ENCODE data around the gene GC. TPM values are rescaled to one million over a fixed set of nuclear protein-coding genes. Genes with fewer than 3 reads are reported as not detected.

Gene GC
- total RNA-seq, 1 donor from 2014 or later, result not detected

DNA sequence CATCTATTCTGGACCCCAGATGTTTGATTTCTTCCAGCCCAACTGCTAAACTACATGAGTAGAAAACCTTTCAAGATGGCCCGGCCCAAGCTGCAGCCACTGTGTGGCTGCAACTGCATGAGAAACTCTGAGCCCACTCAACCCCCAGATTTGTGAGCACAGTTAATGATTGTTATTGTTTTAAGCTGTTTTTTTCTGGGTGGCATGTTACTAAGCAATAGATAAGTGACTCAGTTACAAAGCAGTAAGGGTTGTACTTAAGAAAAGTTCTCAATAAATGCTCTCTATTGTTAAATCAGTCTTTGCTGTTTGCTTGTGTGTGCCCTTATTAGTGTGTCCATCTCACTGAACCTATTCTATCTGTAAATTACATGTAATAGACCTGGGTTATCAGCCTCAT, 51.8 kb downstream of the GC start:
- H3K4me1 ChIP-seq, result no peaks in the 10 kb centered on the region
- H3K79me2 ChIP-seq (ENCODE audit: low read depth), result no peaks in the 10 kb centered on the region
- H3K27ac Mint-ChIP-seq, result no peak overlapping the region
- H3K4me1 Mint-ChIP-seq, result no peaks in the 10 kb centered on the region
- no peaks in the 10 kb centered on the region for H3F3A ChIP-seq (ENCODE audit: low read depth)
- H3K36me3 Mint-ChIP-seq, result no peaks in the 10 kb centered on the region
- TF ChIP-seq, protein P1, sequence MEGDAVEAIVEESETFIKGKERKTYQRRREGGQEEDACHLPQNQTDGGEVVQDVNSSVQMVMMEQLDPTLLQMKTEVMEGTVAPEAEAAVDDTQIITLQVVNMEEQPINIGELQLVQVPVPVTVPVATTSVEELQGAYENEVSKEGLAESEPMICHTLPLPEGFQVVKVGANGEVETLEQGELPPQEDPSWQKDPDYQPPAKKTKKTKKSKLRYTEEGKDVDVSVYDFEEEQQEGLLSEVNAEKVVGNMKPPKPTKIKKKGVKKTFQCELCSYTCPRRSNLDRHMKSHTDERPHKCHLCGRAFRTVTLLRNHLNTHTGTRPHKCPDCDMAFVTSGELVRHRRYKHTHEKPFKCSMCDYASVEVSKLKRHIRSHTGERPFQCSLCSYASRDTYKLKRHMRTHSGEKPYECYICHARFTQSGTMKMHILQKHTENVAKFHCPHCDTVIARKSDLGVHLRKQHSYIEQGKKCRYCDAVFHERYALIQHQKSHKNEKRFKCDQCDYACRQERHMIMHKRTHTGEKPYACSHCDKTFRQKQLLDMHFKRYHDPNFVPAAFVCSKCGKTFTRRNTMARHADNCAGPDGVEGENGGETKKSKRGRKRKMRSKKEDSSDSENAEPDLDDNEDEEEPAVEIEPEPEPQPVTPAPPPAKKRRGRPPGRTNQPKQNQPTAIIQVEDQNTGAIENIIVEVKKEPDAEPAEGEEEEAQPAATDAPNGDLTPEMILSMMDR (IDR thresholded peaks at IDR 0.05), result no peak
- TF ChIP-seq EZH2 (IDR thresholded peaks at IDR 0.05), result no peak
- TF ChIP-seq EZH2phosphoT487 (IDR thresholded peaks at IDR 0.05), result no peak
- H3K27me3 ChIP-seq, result no peaks in the 10 kb centered on the region
- H3K27me3 Mint-ChIP-seq (ENCODE audit: insufficient read depth, low read depth), result no peaks in the 10 kb centered on the region
- H4K20me1 ChIP-seq (ENCODE audit: low read depth), result no peaks in the 10 kb centered on the region
- no peak for DNase-seq (ENCODE audit: low spot score)
- H3K36me3 ChIP-seq, result no peaks in the 10 kb centered on the region
- no peak overlapping the region for H2AFZ ChIP-seq (replicated peaks)
- H3K4me3 ChIP-seq, result no peak overlapping the region
- H3K4me3 Mint-ChIP-seq, result no peak overlapping the region
- H3K4me2 ChIP-seq, result no peak overlapping the region
- no peak overlapping the region for H3K27ac ChIP-seq
- H3K9me3 ChIP-seq (ENCODE audit: low read depth), result no peaks in the 10 kb centered on the region
- no peak overlapping the region for H3K9ac ChIP-seq
- peaks cover 2% of the 10 kb centered on the region for H3K9me3 Mint-ChIP-seq

DNA sequence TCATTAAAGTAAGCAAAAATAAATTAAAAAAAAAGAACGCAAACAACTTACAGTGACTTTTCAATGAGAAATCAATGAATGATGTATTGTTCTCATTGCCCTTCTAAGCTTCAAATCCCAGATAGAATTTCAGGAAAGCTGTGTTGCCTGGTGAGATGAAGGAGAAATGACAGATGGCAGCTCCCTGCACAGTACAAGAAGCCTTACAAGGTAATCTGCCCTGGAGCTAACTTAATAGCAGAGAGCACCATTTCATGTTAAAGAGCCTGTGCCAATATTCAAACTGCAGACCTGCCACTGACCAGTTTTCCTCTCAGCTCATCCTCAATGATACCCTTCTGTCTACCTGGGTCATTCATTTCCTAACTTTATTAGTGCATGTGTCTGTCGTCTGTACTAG, 54.0 kb downstream of the GC start:
- no peak overlapping the region for H2AFZ ChIP-seq (replicated peaks)
- no peaks in the 10 kb centered on the region for H3K9me3 Mint-ChIP-seq

DNA sequence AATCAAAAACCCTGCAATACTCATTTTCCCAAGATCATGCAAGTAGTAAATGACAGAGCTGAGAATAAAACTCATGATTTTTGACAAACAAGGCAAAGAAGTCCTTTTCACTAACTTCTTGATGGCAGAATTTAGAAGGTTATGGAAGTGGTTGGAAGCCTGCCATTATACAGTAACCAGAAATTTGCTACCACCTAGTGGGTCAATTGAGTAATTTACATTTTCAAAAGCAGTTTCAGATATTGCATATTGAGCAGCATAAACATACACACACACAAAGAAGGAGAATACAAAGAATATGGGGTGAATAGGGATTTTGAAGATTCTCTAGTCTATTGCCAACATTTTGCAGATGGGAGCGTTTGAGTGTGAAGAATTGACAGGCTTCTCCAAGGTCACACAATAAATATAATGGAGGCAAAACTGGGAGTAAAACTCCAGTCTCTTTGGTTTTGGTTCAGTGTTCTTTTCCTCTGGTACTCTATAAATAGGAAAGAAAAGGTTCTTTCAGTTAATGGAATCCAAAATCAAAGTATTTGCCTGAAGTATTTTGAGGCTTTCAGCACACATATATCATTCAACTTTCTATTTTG, 70.2 kb downstream of the GC start:
- no peak overlapping the region for H3K4me3 Mint-ChIP-seq

More for the DNA sequence above, 54.0 kb downstream of the GC start:
- Histone ChIP-seq H3K4me2 (no peak overlapping the region), H3K27ac (no peak overlapping the region), H3K27me3 (no peaks in the 10 kb centered on the region), H3K9me3 (ENCODE audit: low read depth) (no peaks in the 10 kb centered on the region), H3F3A (ENCODE audit: low read depth) (no peaks in the 10 kb centered on the region), H3K4me1 (no peaks in the 10 kb centered on the region), H3K9ac (no peak overlapping the region), H3K36me3 (no peaks in the 10 kb centered on the region), H3K4me3 (no peak overlapping the region), H4K20me1 (ENCODE audit: low read depth) (no peaks in the 10 kb centered on the region), H3K79me2 (ENCODE audit: low read depth) (no peaks in the 10 kb centered on the region)
- H3K36me3 Mint-ChIP-seq, result no peaks in the 10 kb centered on the region
- peak overlapping the region; percentile 29 for H3K27ac Mint-ChIP-seq
- TF ChIP-seq, protein P1 (IDR thresholded peaks at IDR 0.05), result no peak
- TF ChIP-seq EZH2phosphoT487 (IDR thresholded peaks at IDR 0.05) (no peak), EZH2 (IDR thresholded peaks at IDR 0.05) (no peak)
- no peak for DNase-seq (ENCODE audit: low spot score)
- no peak overlapping the region for H3K4me3 Mint-ChIP-seq
- H3K27me3 Mint-ChIP-seq (ENCODE audit: insufficient read depth, low read depth), result no peaks in the 10 kb centered on the region
- no peaks in the 10 kb centered on the region for H3K4me1 Mint-ChIP-seq

More for the DNA sequence above, 70.2 kb downstream of the GC start:
- Histone ChIP-seq H4K20me1 (ENCODE audit: low read depth) (no peaks in the 10 kb centered on the region), H3K4me1 (no peaks in the 10 kb centered on the region), H3K36me3 (no peaks in the 10 kb centered on the region), H3K9ac (no peak overlapping the region), H2AFZ (replicated peaks) (no peak overlapping the region), H3K4me2 (no peak overlapping the region), H3K27ac (no peak overlapping the region), H3K27me3 (no peaks in the 10 kb centered on the region), H3F3A (ENCODE audit: low read depth) (no peaks in the 10 kb centered on the region), H3K79me2 (ENCODE audit: low read depth) (no peaks in the 10 kb centered on the region), H3K4me3 (no peak overlapping the region), H3K9me3 (ENCODE audit: low read depth) (no peaks in the 10 kb centered on the region)
- H3K27ac Mint-ChIP-seq, result no peak overlapping the region
- H3K9me3 Mint-ChIP-seq, result peaks cover 12% of the 10 kb centered on the region
- no peaks in the 10 kb centered on the region for H3K27me3 Mint-ChIP-seq (ENCODE audit: insufficient read depth, low read depth)
- no peak for TF ChIP-seq EZH2phosphoT487 (IDR thresholded peaks at IDR 0.05)
- TF ChIP-seq, protein P1 (IDR thresholded peaks at IDR 0.05), result peak; percentile 64
- TF ChIP-seq EZH2 (IDR thresholded peaks at IDR 0.05), result no peak
- H3K4me1 Mint-ChIP-seq, result no peaks in the 10 kb centered on the region
- peak; percentile 23 for DNase-seq (ENCODE audit: low spot score)
- H3K36me3 Mint-ChIP-seq, result no peaks in the 10 kb centered on the region

All from neural progenitor cell (in vitro differentiated cells).